ENCODE results near the gene NPY5R. TPM values are rescaled to one million over a fixed set of nuclear protein-coding genes. Genes with fewer than 3 reads are reported as not detected.

The NPY5R gene
- total RNA-seq, 1 donor from 2014 or later, result not detected

DNA sequence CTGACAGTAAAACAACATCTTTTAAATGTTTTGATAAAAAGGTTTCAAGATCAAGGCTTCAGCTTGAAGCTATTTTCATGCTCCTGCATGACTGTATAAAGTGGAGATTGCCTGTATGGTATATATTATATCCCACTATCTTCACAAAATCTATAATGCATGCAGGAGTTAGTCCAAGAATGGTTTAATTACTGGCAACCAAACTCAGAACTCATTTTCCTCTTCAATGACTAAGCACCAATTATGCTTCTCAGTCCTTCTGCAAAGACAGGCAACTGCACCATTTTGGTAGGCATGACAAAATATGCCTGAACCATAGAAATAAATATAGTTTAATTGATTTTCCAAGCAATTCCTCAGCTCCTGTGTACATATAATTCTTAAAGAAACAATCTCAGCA is 54.5 kb downstream of the NPY5R start:
- H3K27ac Mint-ChIP-seq, result no peak overlapping the region
- H3K9me3 Mint-ChIP-seq, result no peaks in the 10 kb centered on the region
- no peak for DNase-seq
- peaks cover 3% of the 10 kb centered on the region for H3K27me3 Mint-ChIP-seq
- no peaks in the 10 kb centered on the region for H3K36me3 Mint-ChIP-seq (ENCODE audit: low read depth)
- H3K4me3 Mint-ChIP-seq, result no peak overlapping the region
- H3K4me1 Mint-ChIP-seq, result no peaks in the 10 kb centered on the region
- intact Hi-C loops (cut with micrococcal nuclease), result no loop called here

DNA sequence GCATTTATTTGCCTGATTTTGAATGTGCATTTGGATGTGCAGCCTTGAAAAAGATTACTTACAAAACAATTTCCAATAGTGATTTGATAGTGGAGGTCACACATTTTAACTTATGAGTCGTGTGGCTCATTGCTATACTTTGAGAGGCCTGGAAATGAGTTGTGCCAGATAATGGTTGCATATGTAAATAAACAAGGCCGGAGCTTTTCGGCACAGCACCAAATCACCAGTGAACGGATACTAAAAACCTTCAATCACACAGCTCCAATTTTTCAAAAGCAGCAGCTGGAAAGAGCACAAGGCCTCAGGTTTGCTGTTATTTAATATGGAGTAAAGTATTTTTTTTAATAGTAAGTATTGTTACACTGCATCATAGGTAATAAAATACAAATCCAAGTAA is 57.2 kb downstream of the NPY5R start:
- Mint-ChIP-seq H3K4me1 (no peaks in the 10 kb centered on the region), H3K27ac (no peak overlapping the region), H3K4me3 (no peak overlapping the region), H3K27me3 (peaks cover 7% of the 10 kb centered on the region), H3K36me3 (ENCODE audit: low read depth) (no peaks in the 10 kb centered on the region), H3K9me3 (no peaks in the 10 kb centered on the region)
- DNase-seq, result no peak
- intact Hi-C loops (cut with micrococcal nuclease), result no loop called here

Other genes with a start within 250 kb of the NPY5R start
- 44.5 and 44.6 TPM in 2 replicates for gene NAF1, start 177.0 kb upstream of the NPY5R start, total RNA-seq
- not detected in 2 replicates for gene NPY1R, start 11.3 kb upstream of the NPY5R start, total RNA-seq
- not detected in 2 replicates for gene TKTL2, start 129.9 kb downstream of the NPY5R start, total RNA-seq
- gene TMA16, start 150.8 kb downstream of the NPY5R start, total RNA-seq, result 82.3 and 83.9 TPM in 2 replicates